HT-29 (cell line): Measurements from ENCODE around the gene SCAF4. TPM values are rescaled to one million over a fixed set of nuclear protein-coding genes. Genes with fewer than 3 reads are reported as not detected.
"Not testable (repeated sequence)": the region's sequence is repeated elsewhere in the genome, so short reads cannot be mapped to it uniquely, and the experiment has no call there.

Experiments used
- DNase-seq: peaks from one replicate; pipeline ENCODE4 v3.0.0-alpha.2; 2015; ENCODE audit warnings: low spot score
- total RNA-seq: library from RNA; depleted of rRNA; stranded (reverse); fragments of >200 nt; shearing (Covaris generic); gene quantifications from 2 replicates; pipeline ENCODE4 v1.2.3, GENCODE V29; 2014

Gene SCAF4
- total RNA-seq, 1 experiment from 2014 or later = 7.9 TPM

GRCh38 chr21:31671146-31671716 is 60.7 kb downstream of the SCAF4 start:
- DNase-seq = no peak

DNA sequence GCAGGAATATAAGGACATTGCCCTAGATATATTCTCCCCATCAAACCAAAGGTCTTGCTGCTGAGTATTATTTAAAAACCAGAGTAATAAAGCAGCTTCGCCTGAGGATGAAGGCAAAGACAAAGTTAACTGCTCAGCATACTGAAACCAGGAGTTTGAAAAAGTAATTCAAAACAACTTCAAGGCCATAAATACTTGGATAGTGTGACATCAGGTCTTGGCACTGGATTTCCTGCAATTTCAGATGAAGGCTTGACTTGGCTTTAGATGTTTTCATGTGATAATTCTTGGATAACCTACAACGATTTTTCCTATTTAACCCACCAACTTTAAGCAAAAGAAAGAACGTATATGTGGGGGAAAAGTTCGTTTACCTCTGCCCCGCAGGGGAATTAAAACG is 61.8 kb downstream of the SCAF4 start:
- DNase-seq = no peak

- DNase-seq = no peak
Observed at GRCh38 chr21:31668651-31669491, 63.0 kb downstream of the SCAF4 start.

DNA sequence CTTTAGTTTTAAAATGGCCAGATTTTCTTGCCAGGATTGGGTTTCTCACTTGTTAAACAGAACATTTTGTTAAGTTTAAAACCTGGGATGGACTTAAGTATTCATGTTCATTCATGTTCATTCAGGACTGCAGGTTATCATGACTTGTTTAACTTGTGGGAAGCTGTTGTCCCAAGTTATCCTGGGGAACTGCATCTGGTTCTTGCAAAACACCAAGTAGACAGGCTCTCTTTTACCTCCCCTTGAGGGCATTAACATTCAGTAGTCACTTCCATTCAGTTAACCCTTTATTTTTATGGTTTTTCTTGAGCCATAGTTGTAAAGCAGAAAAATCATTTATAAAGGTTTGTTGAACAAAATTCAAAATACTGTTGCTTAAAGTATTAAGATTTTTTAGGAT is 64.3 kb downstream of the SCAF4 start:
- no peak for DNase-seq

DNA sequence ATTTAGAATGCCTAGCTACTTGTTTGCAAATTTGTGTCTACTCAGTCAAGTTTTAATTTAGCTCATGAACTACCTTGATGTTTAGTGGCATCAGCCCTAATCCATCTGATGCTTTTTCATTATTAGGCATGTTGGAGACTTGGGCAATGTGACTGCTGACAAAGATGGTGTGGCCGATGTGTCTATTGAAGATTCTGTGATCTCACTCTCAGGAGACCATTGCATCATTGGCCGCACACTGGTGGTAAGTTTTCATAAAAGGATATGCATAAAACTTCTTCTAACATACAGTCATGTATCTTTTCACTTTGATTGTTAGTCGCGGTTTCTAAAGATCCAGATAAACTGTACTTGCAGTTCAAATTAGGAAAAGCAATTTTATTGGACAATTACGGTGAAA is 64.8 kb downstream of the SCAF4 start:
- no peak for DNase-seq

DNA sequence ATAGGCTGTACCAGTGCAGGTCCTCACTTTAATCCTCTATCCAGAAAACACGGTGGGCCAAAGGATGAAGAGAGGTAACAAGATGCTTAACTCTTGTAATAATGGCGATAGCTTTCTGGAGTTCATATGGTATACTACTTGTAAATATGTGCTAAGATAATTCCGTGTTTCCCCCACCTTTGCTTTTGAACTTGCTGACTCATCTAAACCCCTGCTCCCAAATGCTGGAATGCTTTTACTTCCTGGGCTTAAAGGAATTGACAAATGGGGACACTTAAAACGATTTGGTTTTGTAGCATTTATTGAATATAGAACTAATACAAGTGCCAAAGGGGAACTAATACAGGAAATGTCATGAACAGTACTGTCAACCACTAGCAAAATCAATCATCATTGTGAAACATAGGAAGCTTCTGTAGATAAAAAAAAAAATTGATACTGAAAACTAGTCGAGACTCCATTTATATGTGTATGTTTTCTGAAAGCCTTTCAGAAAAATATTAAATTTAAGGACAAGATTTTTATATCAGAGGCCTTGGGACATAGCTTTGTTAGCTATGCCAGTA is 65.4 kb downstream of the SCAF4 start:
- no peak for DNase-seq

- not testable (repeated sequence) for DNase-seq
Observed at GRCh38 chr21:31665869-31666268, 66.0 kb downstream of the SCAF4 start.

DNA sequence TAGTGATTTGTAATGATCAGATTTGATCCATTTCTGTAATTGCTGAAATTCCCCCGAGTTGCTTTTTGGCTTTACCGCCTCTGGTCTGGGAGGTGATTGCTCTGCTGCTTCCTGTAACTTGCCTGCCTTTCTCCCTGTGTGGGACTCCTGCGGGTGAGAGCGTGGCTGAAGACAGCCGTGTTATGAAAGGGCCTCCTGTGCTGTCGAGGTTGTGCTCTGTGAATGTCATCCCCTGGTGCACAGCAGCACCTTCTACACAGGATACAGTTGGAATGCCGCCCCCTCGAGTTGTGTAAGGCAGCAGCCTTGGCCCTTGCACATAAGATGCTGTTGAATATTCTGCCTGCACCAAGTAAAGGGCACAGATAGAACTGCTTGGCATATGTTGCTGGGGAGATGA is 66.5 kb downstream of the SCAF4 start:
- no peak for DNase-seq

DNA sequence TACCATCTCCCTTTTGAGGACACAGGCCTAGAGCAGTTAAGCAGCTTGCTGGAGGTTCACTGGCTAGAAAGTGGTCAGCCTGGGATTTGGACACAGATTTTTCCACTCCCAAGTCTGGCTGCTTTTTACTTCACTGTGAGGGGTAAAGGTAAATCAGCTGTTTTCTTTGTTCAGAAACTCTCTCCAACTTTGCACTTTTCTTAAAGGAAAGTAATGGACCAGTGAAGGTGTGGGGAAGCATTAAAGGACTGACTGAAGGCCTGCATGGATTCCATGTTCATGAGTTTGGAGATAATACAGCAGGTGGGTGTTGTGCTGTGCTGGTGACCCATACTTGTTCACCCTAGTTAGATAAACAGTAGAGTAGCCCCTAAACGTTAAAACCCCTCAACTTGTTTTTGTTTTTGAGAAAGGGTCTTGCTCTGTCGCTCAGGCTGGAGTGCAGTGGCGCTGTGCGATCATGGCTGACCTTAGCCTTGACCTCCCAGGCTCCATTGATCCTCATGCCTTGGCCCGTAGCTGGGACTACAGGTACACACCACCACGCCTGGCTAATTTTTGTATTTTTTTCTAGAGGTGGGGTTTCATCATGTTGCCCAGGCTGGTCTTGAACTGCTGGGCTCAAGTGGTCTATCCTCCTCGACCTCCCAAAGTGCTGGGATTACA is 68.2 kb downstream of the SCAF4 start:
- DNase-seq = no peak

GRCh38 chr21:31660591-31660990 is 71.3 kb downstream of the SCAF4 start:
- DNase-seq = peak; percentile 5

- DNase-seq = peak; percentile 9
Observed at GRCh38 chr21:31660259-31660565, 71.7 kb downstream of the SCAF4 start.

DNA sequence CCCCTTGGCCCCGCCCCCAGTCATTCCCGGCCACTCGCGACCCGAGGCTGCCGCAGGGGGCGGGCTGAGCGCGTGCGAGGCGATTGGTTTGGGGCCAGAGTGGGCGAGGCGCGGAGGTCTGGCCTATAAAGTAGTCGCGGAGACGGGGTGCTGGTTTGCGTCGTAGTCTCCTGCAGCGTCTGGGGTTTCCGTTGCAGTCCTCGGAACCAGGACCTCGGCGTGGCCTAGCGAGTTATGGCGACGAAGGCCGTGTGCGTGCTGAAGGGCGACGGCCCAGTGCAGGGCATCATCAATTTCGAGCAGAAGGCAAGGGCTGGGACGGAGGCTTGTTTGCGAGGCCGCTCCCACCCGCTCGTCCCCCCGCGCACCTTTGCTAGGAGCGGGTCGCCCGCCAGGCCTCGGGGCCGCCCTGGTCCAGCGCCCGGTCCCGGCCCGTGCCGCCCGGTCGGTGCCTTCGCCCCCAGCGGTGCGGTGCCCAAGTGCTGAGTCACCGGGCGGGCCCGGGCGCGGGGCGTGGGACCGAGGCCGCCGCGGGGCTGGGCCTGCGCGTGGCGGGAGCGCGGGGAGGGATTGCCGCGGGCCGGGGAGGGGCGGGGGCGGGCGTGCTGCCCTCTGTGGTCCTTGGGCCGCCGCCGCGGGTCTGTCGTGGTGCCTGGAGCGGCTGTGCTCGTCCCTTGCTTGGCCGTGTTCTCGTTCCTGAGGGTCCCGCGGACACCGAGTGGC is 72.2 kb downstream of the SCAF4 start, which contains the start of gene SOD1:
Gene SOD1 (plus strand): TSS at position 158 of the 723 bp plus-strand sequence. CDS start 77 bp downstream, at position 235.
- peak; percentile 83 for DNase-seq

- no peak for DNase-seq
Observed at GRCh38 chr21:31659286-31659535, 72.7 kb downstream of the SCAF4 start.

DNA sequence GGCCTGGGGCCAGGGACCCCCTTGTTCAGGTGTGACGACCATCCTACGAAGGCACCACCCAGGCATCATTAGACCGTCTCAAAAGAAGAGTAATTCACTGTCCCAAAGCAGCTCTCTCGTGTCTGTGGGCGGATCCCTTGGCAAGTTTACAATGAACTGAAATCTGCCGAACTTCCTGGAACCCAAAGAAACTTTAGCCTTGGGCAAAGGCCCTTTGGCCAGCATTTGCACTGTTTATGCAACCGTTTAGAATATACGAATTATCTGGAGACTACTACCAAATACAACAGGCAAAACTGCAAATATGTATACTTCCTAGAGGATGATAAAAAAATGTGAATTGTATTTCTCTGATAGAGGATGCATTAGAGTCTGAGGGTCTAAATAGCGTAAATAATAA is 73.9 kb downstream of the SCAF4 start:
- DNase-seq = no peak

GRCh38 chr21:31656199-31657095 is 75.5 kb downstream of the SCAF4 start:
- DNase-seq = no peak

GRCh38 chr21:31654821-31655580 is 76.9 kb downstream of the SCAF4 start:
- not testable (repeated sequence) for DNase-seq

GRCh38 chr21:31654340-31654739 is 77.6 kb downstream of the SCAF4 start:
- no peak for DNase-seq

- not testable (repeated sequence) for DNase-seq
Observed at GRCh38 chr21:31651491-31651890, 80.4 kb downstream of the SCAF4 start.

GRCh38 chr21:31650930-31651329 is 81.0 kb downstream of the SCAF4 start:
- no peak for DNase-seq

- no peak for DNase-seq
Observed at GRCh38 chr21:31647650-31648049, 84.3 kb downstream of the SCAF4 start.
